Activated naive CD8-positive, alpha-beta T cell treated with anti-CD3 and anti-CD28 coated beads for 36 hours (primary cell): ENCODE data around the gene IDH3G. TPM values are rescaled to one million over a fixed set of nuclear protein-coding genes. Genes with fewer than 3 reads are reported as not detected.
A peak's percentile ranks its signal among the peaks of the same experiment; 100 is the strongest.
"Not testable (repeated sequence)": the region's sequence is repeated elsewhere in the genome, so short reads cannot be mapped to it uniquely, and the experiment has no call there.

ENCODE experiments used
- DNase-seq: peaks from one replicate; pipeline ENCODE4 v3.0.0; 2021
- H3K27ac Mint-ChIP-seq: one replicate; pipeline ENCODE4 v1.8.0; 2022; ENCODE audit warnings: mild to moderate bottlenecking, moderate library complexity, mixed read lengths
- H3K27me3 Mint-ChIP-seq: one replicate; pipeline ENCODE4 v1.8.0; 2022; ENCODE audit warnings: mild to moderate bottlenecking, mixed read lengths
- H3K36me3 Mint-ChIP-seq: one replicate; pipeline ENCODE4 v1.8.0; 2021; ENCODE audit warnings: mild to moderate bottlenecking, mixed read lengths
- H3K4me1 Mint-ChIP-seq: one replicate; pipeline ENCODE4 v1.8.0; 2021; ENCODE audit warnings: mixed read lengths
- H3K4me3 Mint-ChIP-seq: one replicate; pipeline ENCODE4 v1.8.0; 2022; ENCODE audit warnings: mild to moderate bottlenecking, moderate library complexity, mixed read lengths
- H3K9me3 Mint-ChIP-seq: one replicate; pipeline ENCODE4 v1.8.0; 2022; ENCODE audit warnings: mixed read lengths
- total RNA-seq, 2 experiments: library from RNA; stranded (reverse); gene quantifications; one replicate each; pipeline ENCODE4 v1.2.3, GENCODE V29; 2021

Gene IDH3G
- total RNA-seq, 2 experiments from 2014 or later, result 55.9 to 58.1 TPM

DNA sequence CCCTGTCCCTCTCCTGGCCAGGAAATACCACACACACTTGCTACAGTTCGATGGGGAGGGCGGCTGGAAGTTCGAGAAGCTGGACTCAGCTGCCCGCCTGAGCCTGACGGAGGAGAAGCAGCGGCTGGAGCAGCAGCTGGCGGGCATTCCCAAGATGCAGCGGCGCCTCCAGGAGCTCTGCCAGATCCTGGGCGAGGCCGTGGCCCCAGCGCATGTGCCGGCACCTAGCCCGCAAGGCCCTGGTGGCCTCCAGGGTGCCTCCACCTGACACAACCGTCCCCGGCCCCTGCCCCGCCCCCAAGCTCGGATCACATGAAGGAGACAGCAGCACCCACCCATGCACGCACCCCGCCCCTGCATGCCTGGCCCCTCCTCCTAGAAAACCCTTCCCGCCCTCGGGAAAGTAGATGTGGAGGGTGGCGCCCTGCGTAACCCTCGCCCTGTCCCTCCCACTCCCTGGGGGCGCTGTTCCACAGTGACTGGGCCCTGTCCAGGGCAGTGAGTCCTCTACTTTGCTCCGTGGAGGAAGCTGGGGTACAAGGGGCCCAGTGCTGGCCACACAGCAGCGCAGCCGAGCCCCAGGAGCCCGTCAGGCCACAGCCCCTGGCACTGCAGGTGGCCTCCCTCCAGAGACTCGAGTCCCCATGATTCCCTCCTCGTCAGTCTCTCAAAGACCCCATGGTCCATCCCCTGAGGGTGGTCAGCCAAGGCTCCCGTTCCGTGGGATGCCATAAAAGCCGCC, 50.5 kb downstream of the IDH3G start:
- H3K36me3 Mint-ChIP-seq, H3K27me3 Mint-ChIP-seq, DNase-seq, H3K4me3 Mint-ChIP-seq, H3K27ac Mint-ChIP-seq, H3K9me3 Mint-ChIP-seq: not testable (repeated sequence)
- H3K4me1 Mint-ChIP-seq, result peaks cover 12% of the 10 kb centered on the region

DNA sequence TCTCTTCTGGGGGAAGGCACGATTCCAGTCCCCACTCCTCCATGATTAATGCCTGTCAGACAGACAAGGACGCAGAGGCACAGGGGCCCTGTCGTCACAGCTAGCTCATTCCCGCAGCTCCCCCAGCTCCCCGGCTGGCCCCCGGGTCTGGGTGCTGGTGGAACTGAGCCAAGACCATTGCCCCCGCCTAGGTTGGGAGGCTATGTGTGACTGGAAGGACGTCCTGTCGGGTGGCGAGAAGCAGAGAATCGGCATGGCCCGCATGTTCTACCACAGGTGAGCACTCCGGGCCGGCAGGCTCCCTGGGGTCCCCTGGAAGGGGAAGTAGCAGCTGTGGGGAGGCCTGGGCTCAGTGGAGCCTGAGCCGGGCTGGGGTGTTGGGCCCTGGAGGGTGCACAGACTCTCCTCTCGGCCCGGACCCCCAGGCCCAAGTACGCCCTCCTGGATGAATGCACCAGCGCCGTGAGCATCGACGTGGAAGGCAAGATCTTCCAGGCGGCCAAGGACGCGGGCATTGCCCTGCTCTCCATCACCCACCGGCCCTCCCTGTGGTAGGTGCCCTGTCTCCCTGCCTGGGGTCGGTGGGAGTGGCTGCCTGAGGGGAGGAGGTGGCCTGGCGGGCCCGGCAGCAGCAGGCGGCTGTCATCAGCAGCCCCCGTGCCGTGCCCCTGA, 51.2 kb downstream of the IDH3G start:
- not testable (repeated sequence) for H3K27me3 Mint-ChIP-seq, H3K4me3 Mint-ChIP-seq, H3K9me3 Mint-ChIP-seq, H3K27ac Mint-ChIP-seq, H3K36me3 Mint-ChIP-seq, DNase-seq
- H3K4me1 Mint-ChIP-seq, result peaks cover 12% of the 10 kb centered on the region

DNA sequence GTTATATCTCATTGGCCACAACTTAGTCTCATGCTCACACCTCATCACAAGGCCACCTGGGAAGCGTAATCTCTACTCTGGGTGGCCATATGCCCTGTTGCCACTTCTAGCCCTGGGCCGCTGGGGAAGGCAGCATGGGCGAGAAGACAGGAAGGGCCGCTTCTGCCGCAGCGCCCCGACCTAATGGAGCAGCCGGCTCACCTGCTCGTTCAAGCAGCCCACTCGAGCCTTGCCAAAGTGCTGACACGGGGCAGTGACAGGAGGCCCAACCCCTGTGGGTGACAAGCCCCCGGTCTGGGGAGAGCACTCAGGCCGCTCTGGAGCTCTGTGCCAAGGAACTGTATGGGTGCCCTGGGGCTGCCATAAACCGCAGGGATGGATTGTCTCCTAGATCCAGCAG, 52.1 kb downstream of the IDH3G start:
- not testable (repeated sequence) for H3K9me3 Mint-ChIP-seq, H3K4me3 Mint-ChIP-seq, H3K27ac Mint-ChIP-seq, H3K36me3 Mint-ChIP-seq, DNase-seq, H3K27me3 Mint-ChIP-seq
- peaks cover 12% of the 10 kb centered on the region for H3K4me1 Mint-ChIP-seq

DNA sequence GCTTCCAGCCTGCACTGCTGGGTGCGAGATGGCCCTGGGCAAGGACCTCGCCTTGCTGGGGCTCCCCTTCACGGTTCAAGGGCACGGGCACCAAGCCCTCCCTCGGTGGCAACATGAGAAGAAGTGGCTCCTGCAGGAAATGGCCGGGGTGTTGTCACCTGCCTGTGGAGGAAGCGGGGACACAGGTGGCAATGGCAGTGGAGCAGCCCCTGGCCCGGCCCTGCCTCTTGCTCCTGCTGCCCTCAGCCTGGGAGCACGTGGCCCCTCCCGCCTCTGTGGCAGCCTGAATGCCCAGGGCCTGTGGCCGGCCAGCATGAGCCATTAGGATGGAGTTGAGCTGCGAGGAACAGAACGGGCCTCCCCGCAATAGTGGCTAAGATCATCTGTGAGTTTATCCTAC, 52.7 kb downstream of the IDH3G start:
- Mint-ChIP-seq H3K27ac (no peak overlapping the region), H3K36me3 (no peaks in the 10 kb centered on the region), H3K9me3 (no peaks in the 10 kb centered on the region), H3K27me3 (peaks cover 7% of the 10 kb centered on the region), H3K4me3 (no peak overlapping the region), H3K4me1 (peaks cover 12% of the 10 kb centered on the region)
- no peak for DNase-seq

DNA sequence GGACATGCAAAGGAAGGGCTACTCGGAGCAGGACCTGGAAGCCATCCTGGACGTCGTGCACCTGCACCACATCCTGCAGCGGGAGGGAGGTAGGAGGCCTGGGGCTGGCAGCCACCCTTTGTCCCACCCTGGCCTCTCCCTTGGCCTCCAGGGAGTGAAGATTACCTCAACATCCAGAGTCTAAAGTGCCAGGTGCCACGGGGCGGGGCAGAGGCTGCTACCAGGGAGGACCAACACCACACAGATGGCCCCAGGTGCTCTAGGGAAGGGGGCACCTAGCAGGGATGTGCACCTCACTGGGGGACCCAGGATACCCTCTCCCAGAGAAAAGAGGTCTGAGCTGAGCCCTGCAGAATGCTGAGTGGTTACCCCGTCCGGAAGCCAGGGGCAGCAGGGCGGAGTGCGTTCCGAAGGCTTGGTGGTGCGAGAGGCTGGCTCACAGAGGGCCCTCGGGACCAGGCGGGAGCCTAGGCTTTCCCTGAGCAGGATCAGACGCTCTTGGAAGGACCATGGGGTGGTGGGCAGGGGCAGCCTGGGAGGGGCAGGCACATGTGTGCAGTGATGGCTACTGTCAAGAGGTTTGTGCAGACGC, 53.4 kb downstream of the IDH3G start:
- H3K27ac Mint-ChIP-seq, result peak overlapping the region; percentile 60
- H3K4me1 Mint-ChIP-seq, result peaks cover 12% of the 10 kb centered on the region
- no peak for DNase-seq
- peak overlapping the region; percentile 10 for H3K4me3 Mint-ChIP-seq
- H3K27me3 Mint-ChIP-seq, result peaks cover 4% of the 10 kb centered on the region
- no peaks in the 10 kb centered on the region for H3K9me3 Mint-ChIP-seq
- no peaks in the 10 kb centered on the region for H3K36me3 Mint-ChIP-seq

- Mint-ChIP-seq H3K36me3 (no peaks in the 10 kb centered on the region), H3K4me1 (peaks cover 20% of the 10 kb centered on the region), H3K27ac (peak overlapping the region; percentile 60), H3K4me3 (peak overlapping the region; percentile 42), H3K27me3 (peaks cover 4% of the 10 kb centered on the region), H3K9me3 (no peaks in the 10 kb centered on the region)
- peak; percentile 9 for DNase-seq
These were observed 54.3 kb downstream of the IDH3G start for GRCh38 chrX:153739754-153740486.

- Mint-ChIP-seq H3K36me3 (peaks cover 1% of the 10 kb centered on the region), H3K9me3 (no peaks in the 10 kb centered on the region), H3K4me1 (peaks cover 20% of the 10 kb centered on the region), H3K27ac (no peak overlapping the region), H3K27me3 (no peaks in the 10 kb centered on the region), H3K4me3 (no peak overlapping the region)
- DNase-seq, result no peak
These were observed 56.0 kb downstream of the IDH3G start for GRCh38 chrX:153738056-153738605.

- peaks cover 20% of the 10 kb centered on the region for H3K4me1 Mint-ChIP-seq
- H3K27me3 Mint-ChIP-seq, result no peaks in the 10 kb centered on the region
- no peak overlapping the region for H3K27ac Mint-ChIP-seq
- no peak for DNase-seq
- no peak overlapping the region for H3K4me3 Mint-ChIP-seq
- peaks cover 5% of the 10 kb centered on the region for H3K36me3 Mint-ChIP-seq
- H3K9me3 Mint-ChIP-seq, result no peaks in the 10 kb centered on the region
These were observed 57.2 kb downstream of the IDH3G start for GRCh38 chrX:153736871-153737441.

DNA sequence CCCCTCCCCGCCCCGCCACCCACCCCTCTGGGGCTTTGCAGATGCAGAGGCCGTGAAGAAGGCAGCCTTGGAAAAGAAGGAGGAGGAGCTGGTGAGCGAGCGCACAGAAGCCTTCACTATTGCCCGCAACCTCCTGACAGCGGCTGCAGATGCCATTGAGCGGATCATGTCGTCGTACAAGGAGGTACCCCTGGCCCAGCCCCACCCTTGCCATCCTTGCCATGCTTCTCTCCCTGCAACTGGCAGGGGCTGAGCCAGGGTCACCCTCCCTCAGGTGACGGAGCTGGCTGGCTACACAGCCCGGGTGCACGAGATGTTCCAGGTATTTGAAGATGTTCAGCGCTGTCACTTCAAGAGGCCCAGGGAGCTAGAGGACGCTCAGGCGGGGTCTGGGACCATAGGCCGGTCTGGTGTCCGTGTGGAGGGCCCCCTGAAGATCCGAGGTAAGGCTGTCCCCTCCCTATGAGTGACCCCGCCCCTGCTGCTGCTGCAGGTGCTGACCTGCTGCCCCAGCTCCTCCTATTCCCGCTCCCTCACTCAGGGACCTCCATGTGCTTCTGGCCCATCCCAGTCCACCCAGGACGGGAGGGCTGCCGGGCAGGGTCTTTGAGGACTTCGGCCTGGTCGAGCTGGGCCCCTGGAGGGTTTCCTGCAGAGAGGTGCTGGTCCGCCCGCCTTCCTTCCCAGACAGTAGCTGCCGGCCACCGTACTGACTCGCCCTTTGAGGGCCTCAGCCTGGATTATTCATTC, 57.9 kb downstream of the IDH3G start:
- peaks cover 27% of the 10 kb centered on the region for H3K4me1 Mint-ChIP-seq
- H3K36me3 Mint-ChIP-seq, result peaks cover 12% of the 10 kb centered on the region
- no peak for DNase-seq

More for the DNA sequence above, 57.9 kb downstream of the IDH3G start:
- Mint-ChIP-seq H3K4me3 (no peak overlapping the region), H3K27me3 (no peaks in the 10 kb centered on the region), H3K27ac (peak overlapping the region; percentile 45), H3K9me3 (peaks cover 6% of the 10 kb centered on the region)

Other genes starting within 250 kb of the IDH3G start
- 10 to 100 TPM; 24.8 to 25.5 TPM for gene CCNQ, start 195.2 kb downstream of the IDH3G start, total RNA-seq
- gene DUSP9, start 147.2 kb downstream of the IDH3G start, total RNA-seq, result under 1 TPM; 0.08 to 0.23 TPM
- gene PNCK, start 120.6 kb downstream of the IDH3G start, total RNA-seq, result 1 to 10 TPM; 1.0 to 1.2 TPM
- under 1 TPM; 0.68 to 0.70 TPM for gene SLC6A8, start 106.4 kb downstream of the IDH3G start, total RNA-seq
- gene BCAP31, start 70.0 kb downstream of the IDH3G start, total RNA-seq, result 100 to 1,000 TPM; 103 to 109 TPM
- 1 to 10 TPM; 4.1 to 4.3 TPM for gene ABCD1, start 69.5 kb downstream of the IDH3G start, total RNA-seq
- gene PLXNB3, start 30.1 kb downstream of the IDH3G start, total RNA-seq, result 1 to 10 TPM; 2.8 to 4.2 TPM
- gene SRPK3, start 13.3 kb downstream of the IDH3G start, total RNA-seq, result not detected
- 100 to 1,000 TPM; 133 to 145 TPM for gene SSR4, start 293 bp upstream of the IDH3G start, total RNA-seq
- under 1 TPM; 0.38 to 0.70 TPM for gene PDZD4, start 36.2 kb upstream of the IDH3G start, total RNA-seq
- under 1 TPM; 0.16 to 0.29 TPM for gene L1CAM, start 91.8 kb upstream of the IDH3G start, total RNA-seq
- not detected for gene AVPR2, start 110.3 kb upstream of the IDH3G start, total RNA-seq
- gene ARHGAP4, start 131.9 kb upstream of the IDH3G start, total RNA-seq, result 100 to 1,000 TPM; 112 to 123 TPM
- gene NAA10, start 140.7 kb upstream of the IDH3G start, total RNA-seq, result 100 to 1,000 TPM; 150 to 153 TPM
- 10 to 100 TPM; 15.2 to 15.7 TPM for gene RENBP, start 150.3 kb upstream of the IDH3G start, total RNA-seq
- gene HCFC1, start 177.4 kb upstream of the IDH3G start, total RNA-seq, result 100 to 1,000 TPM; 140 to 142 TPM
- 1 to 10 TPM; 3.4 to 6.2 TPM for gene TMEM187, start 178.4 kb upstream of the IDH3G start, total RNA-seq
- 100 to 1,000 TPM; 155 to 159 TPM for gene IRAK1, start 225.5 kb upstream of the IDH3G start, total RNA-seq